Superior temporal gyrus (tissue), 1 donor: ENCODE results near the gene RAB3IL1.

Experiments used
- DNase-seq: peaks from one replicate; pipeline ENCODE4 v3.0.0-alpha.2; 2016; ENCODE audit errors: extremely low spot score

Gene RAB3IL1

DNA sequence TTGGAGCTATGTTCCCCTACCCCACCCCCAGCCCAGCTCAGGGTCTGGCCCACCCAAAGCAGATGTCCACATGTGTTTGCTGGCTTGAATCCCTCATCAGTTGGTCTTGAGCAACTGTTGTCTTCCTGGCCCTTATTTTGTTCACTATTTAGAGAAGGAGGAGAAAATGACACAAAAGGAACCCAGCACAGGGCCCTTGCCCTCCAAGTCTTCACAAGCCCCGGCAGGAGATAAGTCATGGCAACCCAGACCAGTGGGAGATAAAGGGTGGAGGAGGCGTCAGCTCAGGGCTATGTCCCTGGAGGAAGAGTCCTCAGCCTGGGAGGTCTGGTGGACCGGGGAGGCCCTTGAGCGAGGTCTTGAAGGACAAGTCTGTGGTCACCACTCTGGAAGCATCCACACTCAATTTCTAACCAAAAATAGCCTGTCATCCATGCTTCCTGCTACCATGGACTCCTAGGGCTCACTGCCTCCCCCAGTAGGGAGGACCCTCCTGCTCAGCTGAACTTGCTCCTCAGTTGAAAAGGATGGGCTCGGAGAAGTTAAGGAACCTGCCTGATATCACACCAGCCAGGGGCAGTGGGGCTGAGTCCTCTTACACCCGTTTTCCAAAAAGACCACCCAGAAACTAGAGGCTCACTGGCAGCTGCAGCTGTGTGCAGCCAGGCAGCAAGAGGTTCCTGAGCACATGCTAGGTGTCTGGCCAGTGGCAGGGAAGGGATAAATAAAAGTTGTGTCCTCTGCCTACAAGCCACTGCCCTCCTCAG lies 1.8 kb upstream of the RAB3IL1 start:
- no peak for DNase-seq

DNA sequence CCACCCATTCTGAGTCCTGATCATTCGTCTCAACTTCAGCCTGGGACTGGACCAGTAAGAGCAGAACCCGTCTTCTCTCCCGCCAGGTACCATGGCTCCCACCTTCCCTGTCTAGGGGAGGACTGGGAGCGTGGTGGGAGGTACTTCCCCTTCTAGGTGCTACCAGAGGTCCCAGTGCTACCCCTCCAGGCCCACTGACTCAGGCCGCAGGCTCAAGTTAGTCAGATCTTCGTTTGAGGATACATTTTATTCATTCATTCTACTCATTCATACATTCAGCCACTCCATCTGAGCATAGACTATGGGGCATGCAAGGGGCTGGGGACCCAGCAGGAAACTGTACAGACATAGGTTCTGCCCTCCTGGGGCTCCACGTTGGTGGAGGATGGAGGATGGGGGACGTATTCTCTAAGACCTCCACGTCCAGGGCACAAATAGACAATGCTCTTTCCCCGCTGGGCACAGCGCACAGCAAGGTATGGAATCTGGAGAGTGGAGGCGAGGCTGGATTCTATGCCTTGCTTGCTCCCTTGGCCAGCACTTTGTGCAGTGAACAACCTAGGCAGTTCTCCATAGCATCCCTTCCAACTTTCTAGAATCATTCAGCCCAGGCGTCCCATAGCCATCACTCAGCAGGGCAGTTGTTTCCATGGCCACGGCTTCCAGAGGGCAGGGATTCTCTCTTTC lies 1.0 kb upstream of the RAB3IL1 start:
- DNase-seq = no peak

DNA sequence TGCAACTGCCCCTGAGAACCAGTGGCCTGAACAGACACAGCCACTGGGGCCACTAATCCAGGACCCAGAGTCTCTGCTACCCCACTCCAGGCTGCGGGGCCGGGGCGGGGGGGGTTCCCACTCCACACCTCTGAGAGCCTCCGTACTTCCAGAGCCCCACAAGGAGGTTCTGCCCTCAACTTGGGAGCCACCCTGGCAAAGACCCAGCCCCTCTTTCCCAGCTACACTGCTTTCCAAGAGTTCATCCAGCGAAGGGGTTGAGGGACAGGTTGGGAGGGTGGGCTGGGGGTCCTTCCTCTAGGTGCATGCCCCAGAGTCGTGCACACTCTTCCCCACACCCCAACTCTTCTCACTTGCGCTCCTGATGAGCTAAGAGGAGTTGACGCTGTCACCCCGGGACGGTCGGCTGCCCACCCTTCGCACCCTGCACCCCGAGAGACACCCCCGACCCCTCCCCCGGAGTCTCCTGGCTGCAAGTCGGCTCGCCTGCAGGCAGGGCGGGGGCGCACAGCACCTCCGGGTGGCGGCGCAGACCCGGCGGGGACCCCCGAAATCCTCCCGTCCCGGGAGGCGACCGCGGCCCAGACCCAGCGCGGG lies 531 bp downstream of the RAB3IL1 start:
- DNase-seq = no peak

DNA sequence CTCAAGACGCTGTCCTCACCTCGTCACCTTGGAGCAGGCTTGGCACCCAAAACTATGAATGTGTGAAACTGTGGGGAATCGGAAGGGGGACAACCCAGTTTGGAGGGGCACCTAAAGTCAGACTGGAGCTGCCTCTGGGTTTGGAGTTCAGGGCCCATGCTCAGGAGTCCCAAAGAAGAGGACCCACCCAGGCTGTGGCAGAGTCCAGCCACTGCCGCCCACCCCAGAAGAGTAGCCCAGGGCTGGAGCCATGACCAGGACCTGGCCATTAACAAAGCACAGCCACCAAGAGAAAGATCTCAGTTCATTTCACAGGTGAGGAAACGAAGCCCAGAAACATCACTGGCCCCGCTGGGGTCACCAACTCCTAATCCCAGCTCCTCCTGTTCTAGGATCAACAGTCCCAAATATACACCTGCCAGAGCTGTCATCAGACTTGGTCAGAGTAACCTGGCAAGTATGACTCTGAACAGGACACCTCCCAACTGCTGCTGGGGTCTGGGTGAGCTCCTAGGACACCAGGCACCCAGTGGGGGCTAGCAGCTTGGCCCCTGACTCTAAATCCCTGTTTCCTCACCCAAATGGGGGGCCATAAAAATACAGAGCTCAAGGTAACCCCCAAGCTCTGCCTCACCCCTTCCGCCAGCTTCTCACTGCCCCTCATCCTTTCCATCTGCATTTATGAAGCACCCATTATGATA lies 2.7 kb downstream of the RAB3IL1 start:
- DNase-seq = no peak

DNA sequence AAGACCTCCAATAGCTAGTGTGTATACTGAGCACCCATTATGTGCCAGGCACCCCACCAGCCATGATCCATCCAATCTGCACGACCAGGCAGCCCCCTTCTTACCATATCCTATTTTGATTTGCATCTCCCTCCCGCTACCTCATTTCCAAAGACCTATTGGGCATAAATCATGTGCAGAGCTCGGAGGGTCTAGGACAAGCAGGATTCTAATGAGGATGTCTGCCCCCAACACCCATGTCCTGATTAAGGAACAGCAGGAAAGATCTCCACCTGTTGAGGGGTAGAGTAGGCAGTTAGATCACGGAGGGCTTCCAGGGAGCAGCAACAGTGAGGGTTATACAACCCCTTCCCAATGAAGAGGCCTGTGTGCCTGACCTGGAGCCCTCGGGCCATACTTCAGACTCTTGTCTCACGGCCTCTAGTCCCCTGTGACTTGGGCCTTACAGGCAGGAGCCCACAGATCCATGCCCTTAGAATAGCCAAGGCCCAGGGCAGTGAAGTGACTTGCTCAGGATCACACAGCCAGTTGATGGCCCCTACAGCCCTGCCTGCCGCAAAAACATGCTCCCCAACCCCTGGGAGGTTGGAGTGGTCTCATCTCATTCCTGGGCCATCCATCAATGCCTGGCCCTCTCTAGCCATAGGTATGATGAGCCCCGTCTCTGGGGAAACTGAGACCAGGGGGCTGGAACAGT lies 3.5 kb downstream of the RAB3IL1 start:
- DNase-seq = no peak

DNA sequence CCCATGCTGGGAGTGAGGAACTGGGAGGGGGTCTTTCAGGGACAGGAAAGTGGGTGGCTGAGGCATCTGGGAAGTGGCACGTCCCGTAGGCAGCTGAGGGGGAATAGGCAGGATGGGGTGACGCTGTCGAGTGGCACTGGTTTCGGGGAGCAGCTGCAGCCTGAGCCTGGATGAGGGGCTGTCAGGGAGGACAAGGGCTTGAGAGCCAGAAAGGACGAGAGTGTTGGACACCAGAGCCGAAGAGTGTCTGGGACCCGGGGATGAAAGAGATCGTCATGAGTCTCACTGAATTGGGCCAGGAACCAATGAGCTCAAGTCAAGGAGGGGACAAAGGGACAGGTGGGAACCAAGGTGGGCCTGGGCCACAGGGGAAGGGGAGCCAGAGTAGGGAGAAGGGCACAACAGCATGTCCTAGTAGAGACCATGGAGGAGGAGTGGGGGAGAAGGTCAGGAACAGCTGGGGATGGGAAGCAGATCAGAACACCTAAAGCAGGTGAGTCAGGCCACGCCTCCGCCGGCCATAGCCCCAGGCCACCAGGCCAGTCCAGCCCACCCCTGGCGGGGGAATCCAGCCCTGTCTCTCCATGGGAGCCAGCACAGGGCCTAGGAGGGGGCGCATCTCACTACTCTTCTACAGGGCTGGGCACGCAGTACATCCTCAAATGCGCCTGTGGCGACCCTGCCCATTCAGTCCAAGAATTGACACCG lies 4.2 kb downstream of the RAB3IL1 start:
- no peak for DNase-seq

DNA sequence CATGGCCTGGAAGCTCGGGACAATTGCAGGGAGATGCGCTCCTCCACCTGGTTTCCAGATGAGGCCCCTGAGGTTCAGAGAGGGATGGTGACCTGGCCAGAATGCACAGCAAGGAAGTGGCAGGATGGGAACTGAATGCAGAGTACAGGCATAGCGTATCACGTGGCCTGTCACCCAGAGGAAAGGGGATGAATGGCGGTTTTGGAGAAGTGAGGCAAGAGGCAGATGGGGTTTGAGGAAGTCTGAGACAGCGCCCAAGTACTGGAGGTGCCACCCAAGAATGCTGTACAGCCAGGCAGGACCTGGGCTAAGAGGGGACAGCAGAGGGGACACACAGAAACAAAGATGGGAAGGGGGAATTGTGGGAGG lies 4.9 kb downstream of the RAB3IL1 start:
- no peak for DNase-seq

DNA sequence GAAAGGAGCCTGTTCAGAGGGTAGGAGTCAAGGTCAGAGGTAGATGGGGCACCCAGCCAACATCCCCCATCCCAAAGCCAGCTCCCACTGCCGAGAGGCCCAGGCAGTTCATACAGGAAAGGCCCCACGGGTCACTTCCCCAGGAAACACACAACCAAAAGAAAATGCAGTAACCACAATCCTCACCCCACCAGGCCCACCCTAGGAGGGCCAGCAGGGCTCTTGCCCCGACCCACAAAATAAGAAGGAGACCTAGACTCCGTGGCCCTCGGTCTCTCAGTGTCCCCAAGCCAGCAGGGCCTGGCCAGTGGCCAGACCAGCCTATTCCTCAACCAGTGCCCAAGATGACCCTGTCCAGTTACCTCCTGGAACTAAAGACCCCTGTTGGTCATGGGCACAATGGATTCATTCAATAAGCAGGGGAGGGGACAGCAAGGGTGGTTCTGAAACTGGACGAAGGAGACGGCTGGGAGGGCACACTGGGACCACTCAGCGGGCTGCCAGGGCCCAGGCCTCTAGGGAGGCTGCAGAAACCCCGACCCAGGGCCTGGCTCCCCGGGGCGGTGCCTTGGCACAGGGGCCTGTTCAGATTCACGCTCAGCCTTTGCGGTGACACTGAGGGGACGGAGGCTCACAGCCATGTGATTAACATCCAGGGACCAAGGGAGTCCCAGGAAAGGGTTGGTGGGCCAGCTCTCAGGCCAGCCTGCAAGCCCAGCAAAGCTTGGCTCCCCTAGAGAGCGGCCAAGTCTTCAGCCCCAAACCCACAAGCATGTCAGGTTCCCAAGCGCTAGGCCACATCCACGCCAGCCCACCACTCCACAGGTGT lies 5.5 kb downstream of the RAB3IL1 start:
- DNase-seq = no peak

DNA sequence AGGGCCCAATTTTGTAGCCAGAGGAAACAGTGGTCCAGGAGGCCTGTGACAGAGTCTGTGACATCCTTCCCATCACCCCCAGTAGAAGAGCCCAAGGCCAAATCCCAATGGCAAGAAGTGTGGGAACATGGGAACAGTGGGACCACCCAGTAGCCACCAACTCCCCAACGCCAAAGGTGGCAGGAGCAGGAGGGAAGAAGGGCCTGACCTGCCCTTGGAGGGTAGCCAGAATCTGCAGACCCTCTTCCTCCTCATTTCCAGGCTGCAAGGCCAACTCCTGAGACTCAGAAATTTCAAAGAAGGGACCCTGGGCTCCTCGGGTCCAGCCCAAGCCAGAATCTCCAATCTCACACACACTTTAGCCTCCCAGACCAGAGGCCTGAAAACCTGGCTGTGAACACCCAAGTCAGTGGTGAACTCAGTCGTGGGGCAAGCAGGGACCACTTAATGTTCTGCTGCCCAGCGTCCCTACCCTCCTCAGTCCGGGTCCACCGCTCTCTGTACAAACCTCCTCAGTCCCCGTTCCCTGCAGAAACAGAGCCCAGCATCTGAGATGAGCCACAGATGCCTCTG lies 6.2 kb downstream of the RAB3IL1 start:
- DNase-seq = no peak

DNA sequence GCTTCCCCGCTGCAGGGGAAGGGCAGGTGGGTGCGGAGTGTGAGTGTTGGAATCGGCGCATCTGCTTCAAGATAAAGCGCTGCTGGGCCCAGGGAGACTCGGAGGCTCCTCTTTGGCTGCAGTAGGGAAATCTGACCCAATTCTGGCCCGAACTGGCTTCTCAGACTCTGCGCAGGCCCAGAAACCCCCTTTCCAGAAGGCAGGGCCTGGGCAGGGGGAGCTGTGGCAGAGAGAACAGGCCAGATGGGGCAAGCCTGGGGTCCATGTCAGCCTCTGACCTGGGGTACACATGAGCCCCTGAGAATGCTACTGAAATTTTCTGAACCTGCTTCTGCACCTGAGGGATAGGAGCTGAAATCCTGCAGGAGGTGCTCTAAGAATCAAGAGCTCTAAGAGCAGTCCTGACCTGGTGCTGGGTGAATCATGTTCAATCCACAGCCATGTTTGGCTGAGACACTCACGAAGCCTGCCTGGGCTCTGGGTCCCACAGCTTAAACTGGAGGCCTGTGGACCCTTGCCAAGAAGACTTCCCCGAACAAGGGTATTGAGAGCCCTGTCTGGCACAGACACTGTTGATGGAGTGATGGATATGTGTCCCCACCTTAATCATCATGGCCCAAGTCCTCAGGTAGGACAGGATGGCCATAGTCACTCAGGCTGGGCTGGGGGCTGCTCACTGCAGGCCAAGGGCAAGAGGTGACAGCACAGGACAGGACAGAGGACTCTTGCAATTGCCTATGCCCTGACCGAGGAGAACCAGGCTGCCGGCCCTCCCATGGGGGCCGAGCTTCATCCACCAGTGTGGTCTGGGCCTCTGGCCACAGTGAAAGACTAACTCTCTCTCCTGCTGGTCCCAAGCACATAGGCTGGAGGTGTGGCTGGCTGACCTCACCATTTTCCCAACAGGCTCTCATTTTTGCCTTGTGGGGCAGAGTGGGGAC lies 6.9 kb downstream of the RAB3IL1 start:
- DNase-seq = no peak

DNA sequence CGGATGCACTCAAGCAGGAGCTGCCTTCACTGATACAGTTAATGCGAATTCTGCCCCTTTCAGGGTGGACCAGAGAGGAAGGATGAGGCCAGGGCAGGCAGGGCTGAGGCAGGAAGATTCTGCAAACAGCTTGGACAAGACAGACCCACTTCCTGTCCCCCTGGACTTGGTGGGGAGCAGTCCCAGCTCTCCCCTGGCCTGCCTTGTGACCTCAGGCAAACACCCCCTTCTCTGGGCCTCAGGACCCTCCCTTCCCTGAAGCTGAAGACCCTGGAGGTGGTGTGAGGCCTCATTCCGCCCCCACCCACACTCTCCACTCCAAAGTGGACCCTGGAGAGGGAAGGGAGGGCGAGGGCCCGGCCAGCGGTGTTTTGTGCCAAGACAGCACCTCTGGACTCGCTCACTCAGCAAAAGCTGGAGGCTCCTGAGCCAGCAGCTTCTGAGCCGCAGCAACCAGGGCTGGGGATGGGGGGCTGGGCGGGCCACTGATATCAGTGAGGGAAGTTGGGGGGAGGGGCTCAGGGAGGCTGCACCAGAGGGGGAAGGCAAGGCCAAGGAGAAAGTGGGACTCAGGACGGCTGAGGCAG lies 8.5 kb downstream of the RAB3IL1 start:
- DNase-seq = no peak

DNA sequence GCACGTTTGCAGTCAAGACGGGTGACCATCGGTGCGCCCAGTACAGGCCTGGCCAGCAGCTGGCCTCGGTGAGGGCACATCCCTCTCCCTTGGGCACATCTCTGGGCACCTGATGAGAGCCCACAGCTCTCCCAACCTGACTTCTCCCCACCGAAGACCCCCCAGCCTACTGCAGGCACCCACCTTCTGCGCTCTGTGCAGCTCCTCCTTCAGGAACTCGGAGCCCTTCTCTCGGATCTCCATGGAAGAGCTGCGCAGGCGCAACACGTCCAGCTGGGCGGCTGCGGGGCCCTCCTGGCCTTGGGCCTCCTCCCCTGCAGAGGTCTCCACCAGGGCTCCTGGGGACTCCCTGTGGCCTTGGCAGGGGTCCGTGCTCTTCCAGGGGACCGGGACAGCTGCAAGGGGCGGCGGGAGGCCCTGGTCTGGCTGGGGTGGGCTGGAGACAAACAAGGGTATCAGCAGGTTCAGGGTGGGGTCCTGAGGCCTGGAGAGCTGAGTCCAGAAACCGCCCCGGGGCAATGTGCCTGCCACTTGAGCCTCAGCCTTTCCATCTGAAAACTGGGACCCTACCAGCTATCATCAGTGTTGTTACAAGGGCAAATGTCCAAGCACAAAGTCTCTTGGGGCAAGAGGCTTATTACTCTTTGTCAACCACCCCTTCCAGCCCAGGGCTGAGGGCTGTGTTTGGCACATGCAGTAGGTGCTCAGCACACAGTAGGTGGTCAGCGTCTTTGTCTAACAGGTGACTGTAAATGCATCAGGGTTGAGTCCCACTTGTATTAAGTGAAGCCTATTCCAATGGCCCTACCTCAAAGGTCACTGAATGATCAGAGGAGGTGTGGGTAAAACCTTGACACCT lies 9.3 kb downstream of the RAB3IL1 start:
- no peak for DNase-seq

DNA sequence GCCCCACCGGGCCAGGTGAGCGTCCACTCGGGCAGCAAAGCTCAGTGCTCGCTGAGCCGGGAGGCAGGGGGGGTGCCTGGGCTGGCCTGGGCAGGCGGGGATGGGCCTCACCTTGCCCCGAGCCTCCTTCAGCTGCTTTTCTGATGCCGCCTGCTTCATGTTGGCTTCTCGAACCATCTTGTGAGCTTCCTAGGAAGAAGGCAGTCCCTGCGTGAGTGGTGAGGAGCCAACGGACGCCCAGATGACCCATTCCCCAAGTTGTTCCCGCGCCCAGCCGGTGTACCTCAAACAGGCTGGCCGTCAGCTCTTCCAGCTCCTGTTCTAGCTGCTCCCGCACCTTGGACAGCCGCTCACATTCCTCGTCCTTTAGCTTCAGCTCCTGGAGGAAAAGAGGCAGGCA lies 10.1 kb downstream of the RAB3IL1 start:
- no peak for DNase-seq

DNA sequence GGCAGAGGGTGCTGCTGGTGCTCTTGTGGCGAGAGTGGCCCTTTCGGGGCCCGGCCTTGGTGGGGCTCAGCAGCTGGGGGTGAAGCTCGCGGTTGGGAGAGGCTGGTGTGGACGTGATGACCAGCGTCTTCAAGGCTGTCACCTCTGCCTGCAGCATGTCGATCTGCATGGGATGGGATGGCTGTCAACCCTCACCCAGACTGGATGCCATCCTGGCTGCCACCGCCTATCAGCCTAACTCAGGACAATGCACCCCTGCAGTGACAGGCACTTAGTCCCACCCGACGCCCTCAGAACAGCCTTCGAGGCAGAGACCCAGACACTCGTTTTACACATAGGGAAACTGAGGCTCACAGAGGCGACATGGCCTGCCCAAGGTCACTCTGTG lies 10.8 kb downstream of the RAB3IL1 start:
- DNase-seq = no peak

DNA sequence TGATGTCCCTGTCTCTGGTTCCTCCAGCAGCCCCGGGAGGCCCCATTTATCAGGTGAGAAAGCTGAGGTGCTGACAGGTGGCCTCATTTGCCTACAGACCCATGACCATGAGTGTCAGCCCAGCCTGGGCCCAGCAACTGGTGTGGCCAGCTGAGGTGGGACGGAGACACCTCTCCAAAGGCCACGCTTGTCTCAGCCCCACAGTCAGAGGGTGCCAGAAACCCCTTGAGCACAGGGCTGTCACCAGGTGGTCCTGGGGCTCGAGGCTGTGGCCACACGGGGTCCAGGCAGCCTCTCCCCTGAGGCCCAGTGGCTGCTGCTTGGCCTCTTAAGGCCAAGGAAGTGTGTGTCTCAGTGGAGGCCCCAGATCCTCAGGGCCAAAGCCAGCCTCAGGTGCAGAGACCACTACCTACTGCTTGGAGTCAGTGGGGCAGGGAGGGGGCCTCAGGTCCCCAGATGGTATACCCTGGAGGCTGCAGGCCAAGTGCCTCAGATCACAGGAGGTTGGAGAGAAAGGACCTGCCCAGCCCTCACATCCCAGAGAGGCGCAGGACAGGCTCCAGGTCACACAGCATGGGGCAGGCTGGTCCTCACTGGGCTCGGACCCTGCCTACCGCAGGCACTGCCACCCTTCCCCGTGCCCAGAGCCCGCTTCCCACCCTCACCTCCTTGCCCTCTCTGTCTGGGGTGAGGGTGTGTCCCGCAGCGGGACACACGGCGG lies 11.4 kb downstream of the RAB3IL1 start:
- no peak for DNase-seq

DNA sequence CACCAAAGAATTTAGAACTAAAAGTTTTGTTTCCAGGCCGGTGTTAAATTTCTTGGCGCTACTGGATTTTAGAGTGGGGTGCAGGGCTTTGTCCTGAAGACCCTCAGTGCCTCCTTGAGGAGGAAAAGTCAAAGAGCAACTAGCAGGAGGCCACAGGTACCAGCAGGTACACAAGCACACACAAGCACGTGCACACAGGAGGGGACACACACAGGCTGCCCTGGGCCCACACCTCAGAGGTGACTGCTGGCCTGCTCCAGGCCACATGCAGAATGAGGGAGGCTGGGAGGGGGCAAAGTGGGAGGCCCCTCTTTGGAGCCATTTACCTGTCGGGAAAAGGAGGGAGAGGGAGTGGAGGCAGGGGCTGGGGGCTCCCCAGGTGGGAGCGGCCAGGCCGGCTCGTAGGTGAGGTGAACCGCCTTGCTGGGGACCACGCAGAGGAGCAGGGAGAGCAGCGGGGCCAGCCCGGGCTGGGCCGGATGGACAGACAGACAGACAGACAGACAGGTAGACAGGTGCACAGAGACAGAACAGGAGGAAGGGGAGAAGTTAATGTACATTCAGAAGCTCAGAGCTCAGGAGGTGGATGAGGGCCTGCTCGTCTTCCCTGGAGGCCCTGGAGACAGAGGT lies 12.2 kb downstream of the RAB3IL1 start:
- no peak for DNase-seq
